B cell (primary cell): ENCODE data around the gene BCL7B. TPM values are rescaled to one million over a fixed set of nuclear protein-coding genes. Genes with fewer than 3 reads are reported as not detected.
"Not testable (repeated sequence)": the region's sequence is repeated elsewhere in the genome, so short reads cannot be mapped to it uniquely, and the experiment has no call there.

Experiments used
- ATAC-seq: fragments of 200-7000 bp; cut with Tn5 transposase; one replicate; pipeline ENCODE4 v1.10.0; 2021; ENCODE audit warnings: low read depth, mild to moderate bottlenecking, moderate number of reproducible peaks, moderate library complexity
- CTCF ChIA-PET: fragments of 350-600 bp; sonication (Branson Sonifier 250); formaldehyde crosslinking; loops from one replicate; lab custom pipeline; 2021; ENCODE audit warnings: antibody characterized with exemption, inconsistent platforms; lab: Charles Lee
- POLR2A ChIA-PET: fragments of 350-600 bp; sonication (Branson Sonifier 250); formaldehyde crosslinking; loops from one replicate; lab custom pipeline; 2021; ENCODE audit warnings: antibody characterized with exemption; lab: Charles Lee
- DNase-seq: peaks from one replicate; pipeline ENCODE4 v3.0.0; 2013
- H2AFZ ChIP-seq: 2 replicates; pipeline ENCODE4 v1.6.1; 2012; ENCODE audit warnings: mild to moderate bottlenecking, low read depth, low read length; ENCODE audit not compliant: insufficient read depth, poor library complexity, severe bottlenecking
- H3K27ac ChIP-seq, 2 donors: 1 replicate in 1 of 2; 2 replicates in 1 of 2; pipeline ENCODE4 v1.5.1; 2012 to 2013; ENCODE audit warnings: low read length in 2 of 2, mild to moderate bottlenecking in 2 of 2, moderate library complexity in 1 of 2
- H3K27me3 ChIP-seq, 4 experiments: fragments of 200-600 bp in 1 of 4; sonication (generic) in 1 of 4; replicated peaks in 1 of 4; 1 replicate in 2 of 4; 2 replicates in 2 of 4; pipeline versions ENCODE4 v1.6.1 to v1.7.0; 2013 to 2016; ENCODE audit warnings: low read length in 3 of 4, mild to moderate bottlenecking in 2 of 4, mixed read lengths in 1 of 4, moderate library complexity in 1 of 4; ENCODE audit not compliant: insufficient read depth in 4 of 4, control insufficient read depth in 3 of 4; ENCODE audit errors: control extremely low read depth in 1 of 4
- H3K36me3 ChIP-seq, 2 experiments: replicated peaks in 1 of 2; 1 replicate in 1 of 2; 2 replicates in 1 of 2; pipeline versions ENCODE4 v1.6.1 to v1.7.1; 2013; ENCODE audit warnings: low read length in 1 of 2; ENCODE audit not compliant: insufficient read depth in 2 of 2, control insufficient read depth in 1 of 2; ENCODE audit errors: control extremely low read depth in 1 of 2, extremely low read depth in 1 of 2
- H3K4me1 ChIP-seq, 2 donors: fragments of 200-600 bp in 1 of 2; sonication (generic) in 1 of 2; 1 replicate in 1 of 2; 2 replicates in 1 of 2; pipeline versions ENCODE4 v1.5.1 to v1.6.1; 2013 to 2017; ENCODE audit warnings: low read length in 2 of 2; ENCODE audit not compliant: control insufficient read depth in 2 of 2, insufficient read depth in 2 of 2
- H3K4me2 ChIP-seq: replicated peaks from 2 replicates; pipeline ENCODE3; 2012; ENCODE audit warnings: mild to moderate bottlenecking, low read depth, low read length; ENCODE audit not compliant: poor library complexity, severe bottlenecking
- H3K4me3 ChIP-seq, 5 experiments: fragments of 200-600 bp in 1 of 5; sonication (generic) in 1 of 5; 1 replicate in 3 of 5; 2 replicates in 2 of 5; pipeline versions ENCODE4 v1.5.1 to v1.7.0; 2011 to 2016; ENCODE audit warnings: low read length in 4 of 5, mild to moderate bottlenecking in 4 of 5, low read depth in 2 of 5, control low read depth in 1 of 5, moderate library complexity in 1 of 5; ENCODE audit not compliant: insufficient read depth in 1 of 5; ENCODE audit errors: control extremely low read depth in 1 of 5, extremely low read depth in 1 of 5
- H3K79me2 ChIP-seq: fragments of 200-600 bp; sonication (generic); one replicate; pipeline ENCODE4 v1.6.0; 2016; ENCODE audit warnings: low read length; ENCODE audit not compliant: control insufficient read depth, insufficient read depth
- H3K9ac ChIP-seq: fragments of 200-600 bp; sonication (generic); 2 replicates; pipeline ENCODE4 v1.6.1; 2017; ENCODE audit warnings: mild to moderate bottlenecking, low read length, moderate library complexity
- H3K9me3 ChIP-seq, 3 donors: one replicate each; pipeline versions ENCODE4 v1.6.1 to v1.7.1; 2013; ENCODE audit warnings: low read length in 2 of 3; ENCODE audit not compliant: control insufficient read depth in 2 of 3, insufficient read depth in 1 of 3; ENCODE audit errors: control extremely low read depth in 1 of 3
- H4K20me1 ChIP-seq: 2 replicates; pipeline ENCODE4 v1.6.0; 2012; ENCODE audit warnings: mild to moderate bottlenecking, low read length; ENCODE audit not compliant: insufficient read depth, control insufficient read depth, poor library complexity, severe bottlenecking
- H3K27ac Mint-ChIP-seq: one replicate; pipeline ENCODE4 v1.8.0; 2021; ENCODE audit warnings: mixed read lengths
- H3K27me3 Mint-ChIP-seq: one replicate; pipeline ENCODE4 v1.8.0; 2021; ENCODE audit warnings: mixed read lengths
- H3K4me1 Mint-ChIP-seq: one replicate; pipeline ENCODE4 v1.8.0; 2021; ENCODE audit warnings: mixed read lengths
- H3K4me3 Mint-ChIP-seq: one replicate; pipeline ENCODE4 v1.8.0; 2021; ENCODE audit warnings: mixed read lengths
- H3K9me3 Mint-ChIP-seq: one replicate; pipeline ENCODE4 v1.8.0; 2022; ENCODE audit warnings: mixed read lengths; ENCODE audit not compliant: insufficient read depth
- EZH2 ChIP-seq: IDR thresholded peaks from 2 replicates; pipeline ENCODE4 v1.6.1; 2012; ENCODE audit warnings: borderline replicate concordance, low read depth, mild to moderate bottlenecking, moderate library complexity, low read length; ENCODE audit not compliant: insufficient read depth, poor library complexity, severe bottlenecking
- WGBS: methylation state at CpG from one replicate; pipeline ENCODE4 v1.1.5; 2013; ENCODE audit warnings: missing lambda C conversion rate; ENCODE audit not compliant: insufficient coverage; 5-methylcytosine and 5-hydroxymethylcytosine counted together
- intact Hi-C: fragments of 100-400 bp; cut with micrococcal nuclease; formaldehyde crosslinking; loops from one replicate; pipeline ENCODE4 v1.10.0; 2022
- polyA plus RNA-seq: library from polyadenylated mRNA; depleted of rRNA; stranded (reverse); fragments of >200 nt; gene quantifications from 2 replicates; pipeline ENCODE4 v1.2.3, GENCODE V29; 2012
- total RNA-seq, 2 donors: library from RNA; stranded (reverse); fragments of 120-200 nt in 1 of 2; gene quantifications; 1 replicate in 1 of 2; 2 replicates in 1 of 2; pipeline versions ENCODE4 v1.2.3 to v1.2.4, GENCODE V29; 2013 to 2022
- TF ChIP-seq, protein P1 (sequence below): fragments of 200-600 bp; IDR thresholded peaks from one replicate; pipeline ENCODE4 v1.8.0; 2022; ENCODE audit warnings: antibody characterized with exemption, mild to moderate bottlenecking

BCL7B gene
- total and polyA plus RNA-seq, 2 donors (not counting 1 experiment from before 2014, with no cell fraction given), result 61.9 to 69.8 TPM

DNA sequence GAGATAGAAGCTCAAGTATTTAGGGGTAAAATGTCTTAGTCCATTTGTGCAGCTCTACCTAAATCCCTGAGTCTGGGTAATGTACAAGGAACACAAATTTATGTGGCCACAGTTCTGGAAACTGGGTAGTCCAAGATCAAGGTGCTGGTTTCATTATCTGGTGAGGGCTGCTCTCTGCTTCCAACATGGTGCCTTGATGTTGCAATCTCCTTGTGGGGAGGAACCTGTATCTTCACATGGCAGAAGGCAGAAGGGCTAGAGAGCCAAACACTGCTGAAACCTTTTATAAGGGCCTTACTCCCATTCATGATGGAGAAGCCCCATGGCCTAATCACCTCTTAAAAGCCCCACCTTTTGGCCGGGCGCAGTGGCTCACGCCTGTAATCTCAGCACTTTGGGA is 26.7 kb downstream of the BCL7B start:
- Histone ChIP-seq H3K9ac (no peak overlapping the region), H3K27ac (no peak overlapping the region), H3K4me3 (no peak overlapping the region), H3K79me2 (no peaks in the 10 kb centered on the region), H3K4me2 (no peak overlapping the region), H3K27me3 (no peaks in the 10 kb centered on the region), H3K36me3 (peaks cover 0 to 7% of the 10 kb centered on the region in 2 experiments), H3K9me3 (no peaks in the 10 kb centered on the region), H3K4me1 (peaks cover 13 to 19% of the 10 kb centered on the region in 2 donors), H4K20me1 (no peaks in the 10 kb centered on the region), H2AFZ (no peak overlapping the region)
- Mint-ChIP-seq H3K27ac (no peak overlapping the region), H3K27me3 (no peaks in the 10 kb centered on the region), H3K9me3 (no peaks in the 10 kb centered on the region), H3K4me1 (peaks cover 14% of the 10 kb centered on the region), H3K4me3 (no peak overlapping the region)
- intact Hi-C loops, result no loop called here
- WGBS, result 100% methylated on average over 3 of the region's 3 CpGs
- CTCF ChIA-PET, result interaction anchor here (0.7 kb wide), 1 partner anchor 20 kb away, joined by 3 read pairs; no protein-coding TSS in a partner anchor
- TF ChIP-seq, protein P1, sequence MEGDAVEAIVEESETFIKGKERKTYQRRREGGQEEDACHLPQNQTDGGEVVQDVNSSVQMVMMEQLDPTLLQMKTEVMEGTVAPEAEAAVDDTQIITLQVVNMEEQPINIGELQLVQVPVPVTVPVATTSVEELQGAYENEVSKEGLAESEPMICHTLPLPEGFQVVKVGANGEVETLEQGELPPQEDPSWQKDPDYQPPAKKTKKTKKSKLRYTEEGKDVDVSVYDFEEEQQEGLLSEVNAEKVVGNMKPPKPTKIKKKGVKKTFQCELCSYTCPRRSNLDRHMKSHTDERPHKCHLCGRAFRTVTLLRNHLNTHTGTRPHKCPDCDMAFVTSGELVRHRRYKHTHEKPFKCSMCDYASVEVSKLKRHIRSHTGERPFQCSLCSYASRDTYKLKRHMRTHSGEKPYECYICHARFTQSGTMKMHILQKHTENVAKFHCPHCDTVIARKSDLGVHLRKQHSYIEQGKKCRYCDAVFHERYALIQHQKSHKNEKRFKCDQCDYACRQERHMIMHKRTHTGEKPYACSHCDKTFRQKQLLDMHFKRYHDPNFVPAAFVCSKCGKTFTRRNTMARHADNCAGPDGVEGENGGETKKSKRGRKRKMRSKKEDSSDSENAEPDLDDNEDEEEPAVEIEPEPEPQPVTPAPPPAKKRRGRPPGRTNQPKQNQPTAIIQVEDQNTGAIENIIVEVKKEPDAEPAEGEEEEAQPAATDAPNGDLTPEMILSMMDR, result no peak
- TF ChIP-seq EZH2, result no peak
- ATAC-seq (no peak), DNase-seq (no peak)
- POLR2A ChIA-PET, result no interaction called here

DNA sequence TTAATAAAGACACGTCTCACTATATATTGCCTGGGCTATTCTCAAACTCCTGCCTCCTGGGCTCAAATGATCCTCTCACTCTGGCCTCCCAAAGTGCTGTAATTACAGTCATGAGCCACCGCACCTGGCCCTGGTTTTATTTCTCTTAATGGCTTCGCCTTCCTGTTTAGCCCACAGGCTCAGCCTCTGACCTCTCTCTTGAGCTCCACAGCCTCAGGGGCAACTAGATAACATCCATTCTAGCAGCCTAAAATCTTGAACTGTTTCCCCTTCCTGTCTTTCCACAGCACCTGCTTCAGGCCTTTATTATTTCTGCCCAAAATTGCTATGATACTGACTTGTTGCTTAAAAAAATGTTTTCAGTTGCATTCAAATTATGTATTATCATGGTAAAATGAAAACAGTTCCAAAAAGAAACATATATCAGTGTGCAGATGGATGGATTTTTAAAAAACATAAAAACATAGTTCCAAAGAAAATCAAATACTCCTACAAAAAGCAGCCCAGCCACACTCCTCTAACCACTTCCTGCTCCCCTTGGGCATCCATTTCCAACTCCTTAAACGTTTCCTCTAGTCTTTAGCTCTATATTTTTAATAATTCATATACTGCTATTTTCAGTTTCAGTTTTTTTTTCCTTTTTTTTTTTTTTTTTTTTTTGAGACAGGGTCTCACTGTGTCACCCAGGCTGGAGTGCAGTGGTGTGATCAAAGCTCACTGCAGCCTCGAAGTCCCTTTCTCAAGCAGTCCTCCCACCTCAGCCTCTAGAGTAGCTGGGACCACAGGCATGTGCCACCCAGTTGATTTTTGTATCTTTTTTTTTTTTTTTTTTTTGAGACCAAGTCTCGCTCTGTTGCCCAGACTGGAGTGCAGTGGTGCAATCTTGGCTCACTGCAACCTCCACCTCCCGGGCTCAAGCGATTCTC is 30.3 kb downstream of the BCL7B start:
- no peak for ATAC-seq
- intact Hi-C loops, result no loop called here
- peak overlapping the region; percentile 24 for H3K4me2 ChIP-seq
- TF ChIP-seq, protein P1, result no peak
- no peak for TF ChIP-seq EZH2
- Mint-ChIP-seq H3K4me3 (peak overlapping the region; percentile 15), H3K4me1 (peaks cover 34% of the 10 kb centered on the region), H3K27me3 (no peaks in the 10 kb centered on the region), H3K27ac (peak overlapping the region; percentile 81), H3K9me3 (no peaks in the 10 kb centered on the region)
- H2AFZ ChIP-seq, result no peak overlapping the region
- H3K4me3 ChIP-seq, result no peak overlapping the region
- DNase-seq, result no peak
- H4K20me1 ChIP-seq, result no peaks in the 10 kb centered on the region
- H3K36me3 ChIP-seq, result no peaks in the 10 kb centered on the region
- no peaks in the 10 kb centered on the region for H3K9me3 ChIP-seq
- H3K79me2 ChIP-seq, result peaks cover 4% of the 10 kb centered on the region
- no peak overlapping the region for H3K9ac ChIP-seq
- no peaks in the 10 kb centered on the region for H3K27me3 ChIP-seq
- CTCF ChIA-PET, result interaction anchor here (1.0 kb wide), 1 partner anchor 9 kb away, joined by 3 read pairs; no protein-coding TSS in a partner anchor
- H3K4me1 ChIP-seq, result peaks cover 30 to 40% of the 10 kb centered on the region in 2 donors
- WGBS, result 46% methylated on average over 6 of the region's 8 CpGs
- peak overlapping the region; percentile 21 to 67 for H3K27ac ChIP-seq
- POLR2A ChIA-PET, result interaction anchor here (0.7 to 1.2 kb wide), 3 partner anchors 30 to 203 kb away, joined by 3 to 4 read pairs (median 4); partner anchors contain the start of genes BCL7B and TBL2

DNA sequence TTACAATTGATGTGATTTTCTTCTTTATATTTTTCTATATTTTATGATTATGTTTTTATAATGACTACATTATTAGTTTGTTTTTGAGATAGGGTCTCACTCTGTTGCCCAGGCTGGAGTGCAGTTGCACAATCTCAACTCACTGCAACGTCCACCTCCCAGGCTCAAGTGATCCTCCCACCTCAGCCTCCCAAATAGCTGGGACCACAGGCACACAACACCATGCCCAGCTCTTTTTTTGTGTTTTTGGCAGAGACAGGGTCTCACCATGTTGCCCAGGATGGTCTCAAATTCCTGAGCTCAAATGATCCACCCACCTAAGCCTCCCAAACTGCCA is 31.4 kb downstream of the BCL7B start:
- H2AFZ ChIP-seq, H3K9me3 Mint-ChIP-seq, H3K9me3 ChIP-seq, ATAC-seq, CTCF ChIA-PET, H3K4me3 Mint-ChIP-seq, H3K36me3 ChIP-seq, H3K27me3 ChIP-seq, H3K27ac Mint-ChIP-seq, intact Hi-C loops, H3K27me3 Mint-ChIP-seq, H3K9ac ChIP-seq, DNase-seq, H3K4me3 ChIP-seq, H4K20me1 ChIP-seq: not testable (repeated sequence)
- Histone ChIP-seq H3K4me2 (peak overlapping the region; percentile 72), H3K79me2 (peaks cover 10% of the 10 kb centered on the region), H3K4me1 (peaks cover 30 to 42% of the 10 kb centered on the region in 2 donors), H3K27ac (peak overlapping the region; percentile 44 to 68)
- H3K4me1 Mint-ChIP-seq, result peaks cover 36% of the 10 kb centered on the region
- 63% methylated on average over 1 of the region's 1 CpG for WGBS
- POLR2A ChIA-PET, result interaction anchor here (0.9 kb wide), 1 partner anchor 31 kb away, joined by 4 read pairs; the partner anchor contains the start of gene BCL7B
